WTC11 (cell line): Measurements from ENCODE around the gene NETO2. TPM values are rescaled to one million over a fixed set of nuclear protein-coding genes. Genes with fewer than 3 reads are reported as not detected.
A peak's percentile ranks its signal among the peaks of the same experiment; 100 is the strongest.

Experiments
- ATAC-seq: fragments of 200-7000 bp; cut with Tn5 transposase; 2 replicates; pipeline ENCODE4 v1.10.0; 2021; ENCODE audit warnings: mild to moderate bottlenecking, moderate library complexity
- CTCF ChIA-PET: fragments of 300-600 bp; sonication (Branson Sonifier 250); formaldehyde crosslinking; loops from one replicate; lab custom pipeline; 2021; ENCODE audit warnings: antibody characterized with exemption; lab: Charles Lee
- POLR2A ChIA-PET: fragments of 350-600 bp; sonication (Branson Sonifier 250); formaldehyde crosslinking; loops from one replicate; lab custom pipeline; 2021; ENCODE audit warnings: antibody characterized with exemption; lab: Charles Lee
- DNase-seq: peaks from one replicate; pipeline ENCODE4 v3.0.0; 2021; ENCODE audit warnings: low spot score
- H3K27ac Mint-ChIP-seq: 2 replicates; pipeline ENCODE4 v1.8.0; 2021; ENCODE audit warnings: mixed read lengths
- H3K27me3 Mint-ChIP-seq: 2 replicates; pipeline ENCODE4 v1.8.0; 2021; ENCODE audit warnings: low read depth, mild to moderate bottlenecking, moderate library complexity, mixed read lengths
- H3K36me3 Mint-ChIP-seq: 2 replicates; pipeline ENCODE4 v1.8.0; 2021; ENCODE audit warnings: mixed read lengths
- H3K4me1 Mint-ChIP-seq: 2 replicates; pipeline ENCODE4 v1.8.0; 2022; ENCODE audit warnings: mixed read lengths
- H3K4me3 Mint-ChIP-seq: 2 replicates; pipeline ENCODE4 v1.8.0; 2021; ENCODE audit warnings: mild to moderate bottlenecking, moderate library complexity, mixed read lengths
- H3K9me3 Mint-ChIP-seq: 2 replicates; pipeline ENCODE4 v1.8.0; 2021; ENCODE audit warnings: mixed read lengths
- ESRRA ChIP-seq: sonication (generic); formaldehyde crosslinking; IDR thresholded peaks from 2 replicates; pipeline ENCODE4 v1.8.1; 2022; ENCODE audit warnings: mild to moderate bottlenecking, missing genetic modification reagents, borderline replicate concordance
- FOXP1 ChIP-seq: sonication (generic); formaldehyde crosslinking; IDR thresholded peaks from 2 replicates; pipeline ENCODE4 v1.8.0; 2022; ENCODE audit warnings: missing genetic modification reagents, mild to moderate bottlenecking, moderate library complexity, borderline replicate concordance
- JAZF1 ChIP-seq: fragments of 250-450 bp; sonication (Bioruptor Pico); IDR thresholded peaks from 2 replicates; pipeline ENCODE4 v1.9.0; 2021; ENCODE audit warnings: moderate library complexity, mild to moderate bottlenecking, inconsistent platforms
- MYBL2 ChIP-seq: sonication (generic); formaldehyde crosslinking; IDR thresholded peaks from 2 replicates; pipeline ENCODE4 v1.8.1; 2023; ENCODE audit warnings: mild to moderate bottlenecking, moderate library complexity, missing genetic modification reagents
- NR3C1 ChIP-seq: sonication (generic); formaldehyde crosslinking; conservative IDR thresholded peaks from 2 replicates; pipeline ENCODE4 v1.8.1; 2023; ENCODE audit warnings: low read depth, mild to moderate bottlenecking, missing genetic modification reagents
- ZNF121 ChIP-seq: sonication (generic); formaldehyde crosslinking; IDR thresholded peaks from 2 replicates; pipeline ENCODE4 v1.8.0; 2023; ENCODE audit warnings: missing genetic modification reagents
- ZNF138 ChIP-seq: sonication (generic); formaldehyde crosslinking; conservative IDR thresholded peaks from 2 replicates; pipeline ENCODE4 v1.8.1; 2022; ENCODE audit warnings: mild to moderate bottlenecking, moderate library complexity, missing genetic modification reagents
- ZNF263 ChIP-seq: sonication (generic); formaldehyde crosslinking; IDR thresholded peaks from 2 replicates; pipeline ENCODE4 v1.8.1; 2022; ENCODE audit warnings: low read depth, mild to moderate bottlenecking, moderate library complexity, missing genetic modification reagents
- ZNF396 ChIP-seq: fragments of 250-450 bp; sonication (Bioruptor Pico); IDR thresholded peaks from 2 replicates; pipeline ENCODE4 v1.8.0; 2021; ENCODE audit warnings: mild to moderate bottlenecking, moderate library complexity, borderline replicate concordance
- ZNF423 ChIP-seq: fragments of 250-450 bp; sonication (Bioruptor Pico); IDR thresholded peaks from 2 replicates; pipeline ENCODE4 v2.1.2; 2022; ENCODE audit warnings: mild to moderate bottlenecking, moderate library complexity
- total RNA-seq: library from RNA; stranded (reverse); gene quantifications from 3 replicates; pipeline ENCODE4 v1.2.3, GENCODE V29; 2021
- TF ChIP-seq, protein P1 (sequence below): fragments of 250-450 bp; sonication (Bioruptor Pico); IDR thresholded peaks from 2 replicates; pipeline ENCODE4 v1.9.0; 2021; ENCODE audit warnings: mild to moderate bottlenecking, borderline replicate concordance
- TF ChIP-seq, protein P2 (sequence below): sonication (generic); formaldehyde crosslinking; IDR thresholded peaks from 2 replicates; pipeline ENCODE4 v1.8.0; 2022; ENCODE audit warnings: mild to moderate bottlenecking, missing genetic modification reagents
- TF ChIP-seq, protein P3 (sequence below): sonication (generic); formaldehyde crosslinking; IDR thresholded peaks from 2 replicates; pipeline ENCODE4 v1.8.1; 2022; ENCODE audit warnings: mild to moderate bottlenecking, moderate library complexity, missing genetic modification reagents
- TF ChIP-seq, protein P4 (sequence below): sonication (generic); formaldehyde crosslinking; IDR thresholded peaks from 2 replicates; pipeline ENCODE4 v1.8.1; 2022; ENCODE audit warnings: low read depth, mild to moderate bottlenecking, moderate library complexity, missing genetic modification reagents, borderline replicate concordance
- TF ChIP-seq, protein P5 (sequence below): sonication (generic); formaldehyde crosslinking; IDR thresholded peaks from 2 replicates; pipeline ENCODE4 v1.8.1; 2022; ENCODE audit warnings: low read depth, missing genetic modification reagents, borderline replicate concordance
- TF ChIP-seq, protein P6 (sequence below): sonication (generic); formaldehyde crosslinking; IDR thresholded peaks from 2 replicates; pipeline ENCODE4 v1.8.1; 2023; ENCODE audit warnings: mild to moderate bottlenecking, missing genetic modification reagents, moderate library complexity
- TF ChIP-seq, protein P7 (sequence below): fragments of 250-450 bp; sonication (Bioruptor Pico); IDR thresholded peaks from 2 replicates; pipeline ENCODE4 v1.8.0; 2021; ENCODE audit warnings: mild to moderate bottlenecking

Gene NETO2
- total RNA-seq, 1 experiment from 2014 or later, result 21.8 TPM

DNA sequence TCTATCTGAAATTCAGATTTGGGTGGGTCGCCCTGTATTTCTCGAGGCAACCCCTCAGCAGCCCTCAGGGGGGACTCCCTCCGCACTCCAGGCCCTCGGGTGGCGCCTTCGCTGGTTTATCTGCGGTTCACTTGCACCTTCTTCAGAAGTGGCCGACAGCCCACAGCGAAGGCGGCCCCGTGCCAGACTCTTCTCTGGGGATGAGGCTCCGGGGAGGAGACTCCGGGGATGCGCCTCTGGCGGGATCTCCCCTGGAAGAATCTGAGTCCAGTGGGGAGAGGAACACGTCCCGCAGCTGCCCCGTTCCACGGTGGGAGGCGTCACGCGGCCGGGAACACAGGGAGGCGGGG lies 106.4 kb downstream of the NETO2 start:
- POLR2A ChIA-PET, result interaction anchor here (1.4 kb wide), 1 partner anchor 104 kb away, joined by 3 read pairs; no protein-coding TSS in a partner anchor
- peak; percentile 31 for ATAC-seq
- no peaks in the 10 kb centered on the region; the same call in 1 of the 2 replicates for H3K4me1 Mint-ChIP-seq

DNA sequence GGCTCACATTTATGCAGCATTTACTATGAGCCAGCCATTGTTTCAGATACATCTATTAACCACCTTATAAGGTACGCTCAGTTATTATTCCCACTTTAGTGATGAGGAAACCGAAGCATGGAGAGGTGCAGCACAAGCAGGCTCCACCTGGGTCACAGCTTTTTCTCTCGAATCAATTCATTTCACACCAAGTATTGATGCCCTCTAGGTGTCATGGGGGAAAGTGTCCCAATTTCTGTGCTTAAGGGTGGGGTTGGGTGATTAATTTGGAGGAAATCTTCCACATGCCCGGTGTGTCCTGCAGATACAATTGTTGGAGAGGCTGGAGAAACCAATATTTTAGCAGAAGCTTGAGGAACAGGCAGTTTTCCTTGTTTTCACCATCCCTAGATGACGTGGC lies 107.5 kb downstream of the NETO2 start:
- TF ChIP-seq ZNF396 (CRISPR knock-in tag), result no peak
- TF ChIP-seq, protein P1, sequence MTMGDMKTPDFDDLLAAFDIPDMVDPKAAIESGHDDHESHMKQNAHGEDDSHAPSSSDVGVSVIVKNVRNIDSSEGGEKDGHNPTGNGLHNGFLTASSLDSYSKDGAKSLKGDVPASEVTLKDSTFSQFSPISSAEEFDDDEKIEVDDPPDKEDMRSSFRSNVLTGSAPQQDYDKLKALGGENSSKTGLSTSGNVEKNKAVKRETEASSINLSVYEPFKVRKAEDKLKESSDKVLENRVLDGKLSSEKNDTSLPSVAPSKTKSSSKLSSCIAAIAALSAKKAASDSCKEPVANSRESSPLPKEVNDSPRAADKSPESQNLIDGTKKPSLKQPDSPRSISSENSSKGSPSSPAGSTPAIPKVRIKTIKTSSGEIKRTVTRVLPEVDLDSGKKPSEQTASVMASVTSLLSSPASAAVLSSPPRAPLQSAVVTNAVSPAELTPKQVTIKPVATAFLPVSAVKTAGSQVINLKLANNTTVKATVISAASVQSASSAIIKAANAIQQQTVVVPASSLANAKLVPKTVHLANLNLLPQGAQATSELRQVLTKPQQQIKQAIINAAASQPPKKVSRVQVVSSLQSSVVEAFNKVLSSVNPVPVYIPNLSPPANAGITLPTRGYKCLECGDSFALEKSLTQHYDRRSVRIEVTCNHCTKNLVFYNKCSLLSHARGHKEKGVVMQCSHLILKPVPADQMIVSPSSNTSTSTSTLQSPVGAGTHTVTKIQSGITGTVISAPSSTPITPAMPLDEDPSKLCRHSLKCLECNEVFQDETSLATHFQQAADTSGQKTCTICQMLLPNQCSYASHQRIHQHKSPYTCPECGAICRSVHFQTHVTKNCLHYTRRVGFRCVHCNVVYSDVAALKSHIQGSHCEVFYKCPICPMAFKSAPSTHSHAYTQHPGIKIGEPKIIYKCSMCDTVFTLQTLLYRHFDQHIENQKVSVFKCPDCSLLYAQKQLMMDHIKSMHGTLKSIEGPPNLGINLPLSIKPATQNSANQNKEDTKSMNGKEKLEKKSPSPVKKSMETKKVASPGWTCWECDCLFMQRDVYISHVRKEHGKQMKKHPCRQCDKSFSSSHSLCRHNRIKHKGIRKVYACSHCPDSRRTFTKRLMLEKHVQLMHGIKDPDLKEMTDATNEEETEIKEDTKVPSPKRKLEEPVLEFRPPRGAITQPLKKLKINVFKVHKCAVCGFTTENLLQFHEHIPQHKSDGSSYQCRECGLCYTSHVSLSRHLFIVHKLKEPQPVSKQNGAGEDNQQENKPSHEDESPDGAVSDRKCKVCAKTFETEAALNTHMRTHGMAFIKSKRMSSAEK, result no peak
- TF ChIP-seq, protein P2, sequence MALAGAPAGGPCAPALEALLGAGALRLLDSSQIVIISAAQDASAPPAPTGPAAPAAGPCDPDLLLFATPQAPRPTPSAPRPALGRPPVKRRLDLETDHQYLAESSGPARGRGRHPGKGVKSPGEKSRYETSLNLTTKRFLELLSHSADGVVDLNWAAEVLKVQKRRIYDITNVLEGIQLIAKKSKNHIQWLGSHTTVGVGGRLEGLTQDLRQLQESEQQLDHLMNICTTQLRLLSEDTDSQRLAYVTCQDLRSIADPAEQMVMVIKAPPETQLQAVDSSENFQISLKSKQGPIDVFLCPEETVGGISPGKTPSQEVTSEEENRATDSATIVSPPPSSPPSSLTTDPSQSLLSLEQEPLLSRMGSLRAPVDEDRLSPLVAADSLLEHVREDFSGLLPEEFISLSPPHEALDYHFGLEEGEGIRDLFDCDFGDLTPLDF (CRISPR knock-in tag), result no peak
- no peak for TF ChIP-seq NR3C1
- TF ChIP-seq ESRRA (CRISPR knock-in tag), result no peak
- no peak for TF ChIP-seq ZNF423 (CRISPR knock-in tag)
- TF ChIP-seq MYBL2 (CRISPR knock-in tag), result no peak
- TF ChIP-seq, protein P3, sequence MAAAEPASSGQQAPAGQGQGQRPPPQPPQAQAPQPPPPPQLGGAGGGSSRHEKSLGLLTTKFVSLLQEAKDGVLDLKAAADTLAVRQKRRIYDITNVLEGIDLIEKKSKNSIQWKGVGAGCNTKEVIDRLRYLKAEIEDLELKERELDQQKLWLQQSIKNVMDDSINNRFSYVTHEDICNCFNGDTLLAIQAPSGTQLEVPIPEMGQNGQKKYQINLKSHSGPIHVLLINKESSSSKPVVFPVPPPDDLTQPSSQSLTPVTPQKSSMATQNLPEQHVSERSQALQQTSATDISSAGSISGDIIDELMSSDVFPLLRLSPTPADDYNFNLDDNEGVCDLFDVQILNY (CRISPR knock-in tag), result no peak
- TF ChIP-seq ZNF138 (CRISPR knock-in tag), result no peak
- TF ChIP-seq, protein P4, sequence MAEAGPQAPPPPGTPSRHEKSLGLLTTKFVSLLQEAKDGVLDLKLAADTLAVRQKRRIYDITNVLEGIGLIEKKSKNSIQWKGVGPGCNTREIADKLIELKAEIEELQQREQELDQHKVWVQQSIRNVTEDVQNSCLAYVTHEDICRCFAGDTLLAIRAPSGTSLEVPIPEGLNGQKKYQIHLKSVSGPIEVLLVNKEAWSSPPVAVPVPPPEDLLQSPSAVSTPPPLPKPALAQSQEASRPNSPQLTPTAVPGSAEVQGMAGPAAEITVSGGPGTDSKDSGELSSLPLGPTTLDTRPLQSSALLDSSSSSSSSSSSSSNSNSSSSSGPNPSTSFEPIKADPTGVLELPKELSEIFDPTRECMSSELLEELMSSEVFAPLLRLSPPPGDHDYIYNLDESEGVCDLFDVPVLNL (CRISPR knock-in tag), result no peak
- TF ChIP-seq ZNF263 (CRISPR knock-in tag), result no peak
- TF ChIP-seq, protein P5, sequence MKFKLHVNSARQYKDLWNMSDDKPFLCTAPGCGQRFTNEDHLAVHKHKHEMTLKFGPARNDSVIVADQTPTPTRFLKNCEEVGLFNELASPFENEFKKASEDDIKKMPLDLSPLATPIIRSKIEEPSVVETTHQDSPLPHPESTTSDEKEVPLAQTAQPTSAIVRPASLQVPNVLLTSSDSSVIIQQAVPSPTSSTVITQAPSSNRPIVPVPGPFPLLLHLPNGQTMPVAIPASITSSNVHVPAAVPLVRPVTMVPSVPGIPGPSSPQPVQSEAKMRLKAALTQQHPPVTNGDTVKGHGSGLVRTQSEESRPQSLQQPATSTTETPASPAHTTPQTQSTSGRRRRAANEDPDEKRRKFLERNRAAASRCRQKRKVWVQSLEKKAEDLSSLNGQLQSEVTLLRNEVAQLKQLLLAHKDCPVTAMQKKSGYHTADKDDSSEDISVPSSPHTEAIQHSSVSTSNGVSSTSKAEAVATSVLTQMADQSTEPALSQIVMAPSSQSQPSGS, result no peak
- DNase-seq (no peak), ATAC-seq (no peak)
- POLR2A ChIA-PET, result no interaction called here
- peaks cover 29% of the 10 kb centered on the region for H3K27me3 Mint-ChIP-seq
- H3K4me1 Mint-ChIP-seq, result no peaks in the 10 kb centered on the region; the same call in 1 of the 2 replicates
- H3K27ac Mint-ChIP-seq, result no peak overlapping the region
- CTCF ChIA-PET, result interaction anchor here (0.6 to 1.1 kb wide), 2 partner anchors 17 to 106 kb away, joined by 3 to 4 read pairs; no protein-coding TSS in a partner anchor
- H3K9me3 Mint-ChIP-seq, result no peaks in the 10 kb centered on the region
- no peaks in the 10 kb centered on the region for H3K36me3 Mint-ChIP-seq
- peak overlapping the region; percentile 57 for H3K4me3 Mint-ChIP-seq

More for the DNA sequence above, 106.4 kb downstream of the NETO2 start:
- H3K27ac Mint-ChIP-seq, result no peak overlapping the region
- H3K36me3 Mint-ChIP-seq, result no peaks in the 10 kb centered on the region
- CTCF ChIA-PET, result interaction anchor here (0.6 to 3.1 kb wide), 48 partner anchors 9 to 1532 kb away, joined by 3 to 35 read pairs (median 5); partner anchors contain the start of genes DNAJA2 and NETO2
- no peak for TF ChIP-seq ZNF121 (CRISPR knock-in tag)
- no peak for TF ChIP-seq JAZF1 (CRISPR knock-in tag)
- TF ChIP-seq FOXP1 (CRISPR knock-in tag), result 0 out of 2 replicates have a peak, but pooled peaks have one; percentile 48
- TF ChIP-seq, protein P6, sequence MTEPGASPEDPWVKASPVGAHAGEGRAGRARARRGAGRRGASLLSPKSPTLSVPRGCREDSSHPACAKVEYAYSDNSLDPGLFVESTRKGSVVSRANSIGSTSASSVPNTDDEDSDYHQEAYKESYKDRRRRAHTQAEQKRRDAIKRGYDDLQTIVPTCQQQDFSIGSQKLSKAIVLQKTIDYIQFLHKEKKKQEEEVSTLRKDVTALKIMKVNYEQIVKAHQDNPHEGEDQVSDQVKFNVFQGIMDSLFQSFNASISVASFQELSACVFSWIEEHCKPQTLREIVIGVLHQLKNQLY (CRISPR knock-in tag), result no peak
- TF ChIP-seq, protein P7, sequence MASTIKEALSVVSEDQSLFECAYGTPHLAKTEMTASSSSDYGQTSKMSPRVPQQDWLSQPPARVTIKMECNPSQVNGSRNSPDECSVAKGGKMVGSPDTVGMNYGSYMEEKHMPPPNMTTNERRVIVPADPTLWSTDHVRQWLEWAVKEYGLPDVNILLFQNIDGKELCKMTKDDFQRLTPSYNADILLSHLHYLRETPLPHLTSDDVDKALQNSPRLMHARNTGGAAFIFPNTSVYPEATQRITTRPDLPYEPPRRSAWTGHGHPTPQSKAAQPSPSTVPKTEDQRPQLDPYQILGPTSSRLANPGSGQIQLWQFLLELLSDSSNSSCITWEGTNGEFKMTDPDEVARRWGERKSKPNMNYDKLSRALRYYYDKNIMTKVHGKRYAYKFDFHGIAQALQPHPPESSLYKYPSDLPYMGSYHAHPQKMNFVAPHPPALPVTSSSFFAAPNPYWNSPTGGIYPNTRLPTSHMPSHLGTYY (CRISPR knock-in tag), result no peak
- TF ChIP-seq, all 79 proteins: peak for 1
- peak overlapping the region; percentile 77 for H3K4me3 Mint-ChIP-seq
- DNase-seq, result peak; percentile 39
- peaks cover 29% of the 10 kb centered on the region for H3K27me3 Mint-ChIP-seq
- no peaks in the 10 kb centered on the region for H3K9me3 Mint-ChIP-seq
